Activated CD4-positive, alpha-beta T cell treated with anti-CD3 and anti-CD28 coated beads, Interleukin-2, amount 50 U/mL, for 24 hours (primary cell): ENCODE measurements around the gene ADGRG4.

ENCODE experiments used
- DNase-seq, 2 donors: peaks; one replicate each; pipeline ENCODE4 v3.0.0-alpha.2; 2020; ENCODE audit warnings: low read depth in 1 of 2, low spot score in 1 of 2

The ADGRG4 gene

DNA sequence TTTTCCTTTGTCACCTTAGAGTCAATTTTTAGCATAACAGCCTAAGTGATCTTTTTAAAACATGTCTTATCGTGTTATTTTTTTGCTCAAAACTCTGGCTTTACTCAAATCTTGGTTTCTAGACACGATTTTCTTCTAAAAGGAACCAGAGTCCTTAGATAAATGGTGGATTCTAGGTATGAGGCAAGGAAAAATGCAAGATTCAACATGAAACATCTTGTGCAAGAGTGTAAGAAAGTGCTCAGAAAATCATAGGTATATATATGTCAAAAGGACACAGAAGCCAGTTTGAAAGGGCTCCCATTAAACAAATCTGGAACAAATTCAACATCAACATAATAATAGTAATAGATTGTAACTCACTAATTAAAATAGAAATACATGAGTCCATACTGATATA lies 8.1 kb upstream of the ADGRG4 start:
- no peak for DNase-seq

DNA sequence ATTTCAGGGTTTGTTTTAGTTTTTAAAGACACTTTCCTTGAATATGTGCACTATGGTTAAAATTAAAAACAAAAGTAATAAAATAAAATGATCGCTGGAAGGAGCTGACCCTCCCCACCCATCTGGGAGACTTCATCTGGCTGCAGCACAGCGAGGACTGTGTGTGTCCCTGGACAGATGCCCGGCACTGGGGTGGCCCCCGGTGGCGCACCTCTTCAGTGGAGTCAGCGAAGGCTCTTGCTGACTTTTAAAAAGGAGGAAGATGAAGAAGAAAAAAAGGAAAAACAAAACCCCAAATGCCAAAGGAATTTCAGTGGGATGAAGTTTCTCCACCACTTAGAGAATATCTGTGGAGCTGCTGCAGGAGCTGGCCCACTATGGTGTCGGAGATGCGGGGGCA lies 5.4 kb upstream of the ADGRG4 start:
- no peak for DNase-seq

DNA sequence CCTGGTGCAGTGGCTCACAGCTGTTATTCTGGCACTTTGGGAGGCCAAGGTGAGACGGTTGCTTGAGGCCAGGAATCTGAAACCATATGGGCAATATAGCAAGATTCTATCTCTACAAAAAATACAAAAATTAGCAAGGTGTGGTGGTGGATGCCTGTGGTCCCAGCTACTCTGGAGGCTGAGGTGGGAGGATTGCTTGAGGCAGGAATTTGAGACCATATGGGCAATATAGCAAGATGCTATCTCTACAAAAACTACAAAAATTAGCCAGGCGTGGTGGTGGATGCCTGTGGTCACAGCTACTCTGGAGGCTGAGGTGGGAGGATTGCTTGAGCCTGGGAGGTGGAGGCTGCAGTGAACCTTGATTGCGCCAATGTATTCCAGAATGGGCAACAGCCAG lies 2.3 kb downstream of the ADGRG4 start:
- DNase-seq: no peak

DNA sequence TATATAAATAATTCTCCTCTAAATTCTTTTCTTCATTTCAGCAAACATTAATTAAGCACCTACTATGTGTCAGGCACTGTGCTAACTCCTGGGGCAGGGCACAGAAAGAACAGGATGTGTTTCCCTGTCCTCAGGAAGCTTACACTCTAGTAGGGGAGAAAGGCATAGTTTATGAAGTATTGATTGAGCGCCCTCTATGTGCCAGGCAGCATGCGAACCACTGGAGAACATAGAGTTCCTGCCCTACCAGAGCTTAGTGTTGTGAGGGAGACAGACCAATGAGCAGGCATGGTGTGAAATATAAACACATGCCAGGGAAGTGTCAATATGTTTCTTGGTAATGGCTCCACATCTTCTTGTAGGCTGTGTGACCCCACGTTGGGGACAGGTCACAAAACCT lies 3.7 kb downstream of the ADGRG4 start:
- DNase-seq: no peak

DNA sequence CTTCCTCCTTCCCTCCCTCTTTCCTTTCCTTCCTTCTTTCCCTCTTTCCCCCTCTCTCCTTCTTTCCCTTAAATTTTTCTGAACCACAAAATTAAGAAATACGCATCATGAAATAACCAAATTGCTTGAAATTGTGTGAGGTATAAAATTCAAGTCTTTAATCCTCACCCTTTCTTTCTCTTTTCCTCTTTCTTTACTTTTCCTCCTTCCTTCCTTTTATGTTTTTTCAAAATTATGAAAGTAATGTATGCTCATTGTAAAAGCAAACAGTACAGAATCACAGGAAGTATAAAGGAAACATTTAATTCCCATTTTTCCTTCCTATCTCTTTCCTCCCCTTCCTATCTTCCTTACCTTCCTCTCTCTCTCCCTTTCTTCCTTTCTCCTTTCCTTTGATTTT lies 5.4 kb downstream of the ADGRG4 start:
- no peak for DNase-seq

DNA sequence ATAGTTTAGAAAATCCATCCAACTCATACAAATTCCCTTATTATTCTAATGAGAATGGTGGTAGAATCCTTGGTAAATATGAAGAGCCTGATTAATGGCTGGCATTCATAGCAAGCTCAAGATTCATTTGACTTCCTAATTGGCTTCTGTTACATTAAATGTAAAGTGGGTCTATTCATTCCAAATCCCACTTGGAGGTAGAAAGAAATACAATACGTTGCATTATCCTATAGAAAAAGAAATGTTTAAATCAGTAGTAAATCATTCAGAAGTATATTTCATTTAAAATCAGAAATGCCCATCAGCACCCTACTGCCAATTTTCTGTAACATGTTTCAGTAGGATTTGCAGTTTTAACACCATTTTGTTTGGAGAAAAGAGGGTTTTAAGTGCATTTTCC lies 6.7 kb downstream of the ADGRG4 start:
- DNase-seq: no peak

DNA sequence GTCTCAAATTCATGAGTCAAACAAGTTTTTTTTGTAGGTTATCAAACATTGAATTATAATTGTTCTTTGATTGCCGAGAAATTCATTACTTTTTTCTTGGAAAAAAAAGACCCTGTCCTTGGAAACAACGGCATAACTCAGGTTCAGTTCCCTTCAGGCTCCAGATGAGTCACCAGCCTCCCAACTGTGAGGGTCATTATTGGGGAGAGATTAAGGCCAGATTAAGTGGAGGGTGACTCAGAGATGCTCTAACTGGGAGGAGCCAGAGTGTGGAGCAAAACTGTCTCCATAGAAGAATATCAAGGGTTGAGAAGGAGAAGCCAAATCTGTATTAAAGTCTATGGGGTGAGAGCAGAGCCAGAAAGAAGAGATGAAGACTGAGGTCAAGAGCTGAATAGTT lies 9.6 kb downstream of the ADGRG4 start:
- no peak for DNase-seq

DNA sequence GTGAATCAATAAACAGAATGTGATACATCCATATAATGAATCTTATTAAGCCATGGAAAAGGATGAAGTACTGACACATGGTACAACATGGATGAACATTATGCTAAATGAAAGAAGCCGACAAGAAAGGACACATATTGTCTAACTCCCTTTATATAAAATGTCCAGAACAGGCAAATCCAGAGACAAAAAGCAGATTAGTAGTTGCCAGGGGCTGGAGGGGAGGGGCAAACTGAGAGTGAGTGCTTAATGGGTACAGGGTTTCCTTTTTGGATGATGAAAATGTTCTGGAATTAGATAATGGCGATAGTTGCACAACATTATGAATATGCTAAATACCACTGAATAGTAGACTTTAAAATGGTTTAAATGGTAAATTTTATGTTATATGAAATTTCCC lies 17.4 kb downstream of the ADGRG4 start:
- no peak for DNase-seq

DNA sequence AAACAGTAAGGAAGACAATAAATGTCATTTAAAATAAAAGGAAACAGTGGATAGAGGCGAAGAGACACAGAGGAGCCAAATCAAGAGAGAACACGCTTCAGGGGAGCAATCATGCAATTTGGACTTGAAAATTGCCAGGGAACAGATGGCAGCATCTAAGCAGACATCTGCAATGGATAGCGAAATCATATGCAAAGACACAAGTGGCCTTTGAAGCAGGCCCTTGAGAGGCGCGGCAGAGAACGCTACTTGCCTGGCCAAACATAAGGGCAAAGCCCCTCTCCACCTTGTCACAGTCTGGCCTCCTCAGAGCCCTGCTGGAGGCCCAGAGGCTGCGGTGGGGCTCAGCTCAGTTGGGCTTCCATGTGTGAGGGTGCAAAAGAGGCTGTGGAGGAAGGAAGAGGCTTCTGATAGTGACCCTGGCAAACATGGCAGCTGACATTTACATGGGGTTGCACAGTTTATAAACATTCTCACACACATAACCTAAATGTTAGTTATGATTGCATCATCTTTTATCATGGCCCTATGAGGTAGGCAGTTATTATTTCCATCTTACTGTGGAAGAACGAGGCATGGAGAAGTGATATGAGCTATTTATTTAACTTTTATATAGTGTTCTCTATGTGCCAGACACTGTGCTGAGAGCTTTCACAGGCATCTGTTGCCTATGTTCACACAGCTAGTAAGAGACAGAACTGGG lies 18.3 kb downstream of the ADGRG4 start:
- DNase-seq: no peak

DNA sequence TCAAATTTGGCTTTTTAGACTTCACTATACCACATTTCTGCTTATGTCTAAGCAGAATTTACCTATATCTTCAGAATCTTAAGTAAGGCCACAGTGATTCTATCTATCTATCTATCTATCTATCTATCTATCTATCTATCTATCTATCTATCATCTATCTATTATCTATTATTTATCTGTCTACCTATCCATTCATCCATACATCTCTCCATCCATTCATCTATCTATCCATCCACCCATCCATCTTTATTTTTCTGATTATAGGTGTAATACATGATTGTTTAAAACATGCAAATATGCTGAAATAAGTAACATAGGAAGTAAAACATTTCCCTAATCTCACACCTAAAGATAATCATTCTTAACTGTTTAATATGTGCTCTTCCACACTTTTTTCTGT lies 18.8 kb downstream of the ADGRG4 start:
- no peak for DNase-seq

DNA sequence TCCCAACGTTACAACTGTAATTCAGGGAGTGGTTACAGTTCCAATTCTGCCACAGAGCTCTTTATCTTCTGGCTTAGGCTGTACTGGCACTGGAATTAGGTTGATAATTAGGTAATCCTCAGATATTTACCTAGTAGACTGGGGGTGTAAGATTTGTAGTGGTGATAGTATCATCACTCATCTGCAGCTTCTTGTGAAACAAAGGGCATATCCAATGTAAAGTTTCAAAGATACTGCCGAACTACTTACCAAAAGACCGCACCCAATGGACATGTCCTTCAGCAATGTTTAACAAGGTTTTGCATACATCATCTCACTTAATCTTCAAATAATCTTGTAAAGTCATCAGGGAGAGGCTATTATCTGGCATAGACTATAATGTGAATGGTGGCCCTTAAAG lies 20.8 kb downstream of the ADGRG4 start:
- no peak for DNase-seq

DNA sequence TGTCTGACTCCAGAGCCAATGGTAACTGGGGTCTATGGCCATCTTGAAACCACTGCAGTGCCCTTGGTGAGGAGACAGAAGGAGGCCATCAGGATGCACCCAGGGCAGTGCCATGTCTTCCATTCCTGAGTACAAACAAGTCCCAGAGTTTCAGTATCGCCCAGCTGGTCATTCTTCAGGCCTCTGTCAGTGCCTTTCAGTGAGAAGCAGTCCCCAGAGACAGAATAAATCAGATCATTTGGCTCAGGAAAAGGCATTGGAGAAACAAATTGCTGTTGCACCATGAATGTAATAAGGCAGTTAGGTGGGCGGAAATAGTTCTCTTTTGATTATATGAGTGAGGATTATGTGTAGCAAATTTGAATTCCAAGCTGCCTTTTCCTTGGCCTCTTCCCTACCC lies 21.3 kb downstream of the ADGRG4 start:
- no peak for DNase-seq

DNA sequence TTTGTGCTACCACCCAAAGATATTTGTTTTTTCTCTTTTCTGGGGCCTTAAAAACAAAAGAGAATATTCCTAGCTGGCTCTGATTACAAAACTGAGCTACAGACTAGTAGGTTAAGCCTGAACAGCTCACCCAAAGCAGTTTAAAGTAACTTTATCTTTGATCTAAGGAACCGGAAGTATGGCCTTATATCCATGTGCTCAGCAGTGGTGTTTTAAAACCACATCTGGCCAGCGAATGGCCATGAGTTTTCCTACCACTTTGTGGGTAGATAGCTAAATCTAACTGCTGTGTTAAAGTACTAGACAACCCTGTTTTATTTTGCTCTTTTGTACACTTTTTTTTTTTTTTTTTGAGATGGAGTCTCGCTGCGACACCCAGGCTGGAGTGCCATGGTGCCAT lies 24.6 kb downstream of the ADGRG4 start:
- no peak for DNase-seq

DNA sequence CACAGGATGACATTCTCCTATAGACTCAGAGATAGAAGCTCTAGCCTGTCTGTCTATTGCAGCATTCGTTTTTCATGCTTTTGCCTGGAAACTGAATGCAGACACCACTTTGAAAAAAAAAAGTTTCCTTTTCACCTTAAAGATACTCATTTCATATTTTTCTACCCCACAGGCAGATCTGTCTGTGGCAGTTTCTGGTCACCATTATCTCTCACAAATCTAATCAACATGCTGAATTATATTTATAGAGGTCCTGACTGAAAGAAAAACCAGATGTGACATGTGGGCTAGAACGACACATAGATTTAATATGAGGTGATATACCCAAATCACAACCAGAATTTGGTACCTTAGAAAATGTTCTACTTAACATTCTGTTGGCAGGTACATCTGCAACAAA lies 28.2 kb downstream of the ADGRG4 start:
- DNase-seq: no peak

DNA sequence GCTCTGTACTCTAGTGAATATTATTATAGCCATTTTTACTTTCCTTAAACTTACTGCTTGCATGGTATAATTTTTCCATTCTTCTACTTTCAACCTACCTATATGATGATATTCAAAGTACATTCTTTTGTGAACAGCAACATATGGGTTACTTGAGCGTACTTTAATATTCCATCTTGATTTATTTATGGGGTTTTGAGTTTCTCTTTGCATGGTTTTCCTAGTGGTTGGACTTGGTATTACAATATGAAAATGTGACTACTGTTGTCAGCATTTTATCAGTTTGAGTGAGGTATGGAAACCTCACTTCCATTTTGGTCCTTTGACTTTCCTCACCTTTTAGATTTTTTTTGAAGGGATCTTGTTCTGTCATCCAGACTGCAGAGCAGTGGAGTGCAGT lies 35.9 kb downstream of the ADGRG4 start:
- DNase-seq: no peak

DNA sequence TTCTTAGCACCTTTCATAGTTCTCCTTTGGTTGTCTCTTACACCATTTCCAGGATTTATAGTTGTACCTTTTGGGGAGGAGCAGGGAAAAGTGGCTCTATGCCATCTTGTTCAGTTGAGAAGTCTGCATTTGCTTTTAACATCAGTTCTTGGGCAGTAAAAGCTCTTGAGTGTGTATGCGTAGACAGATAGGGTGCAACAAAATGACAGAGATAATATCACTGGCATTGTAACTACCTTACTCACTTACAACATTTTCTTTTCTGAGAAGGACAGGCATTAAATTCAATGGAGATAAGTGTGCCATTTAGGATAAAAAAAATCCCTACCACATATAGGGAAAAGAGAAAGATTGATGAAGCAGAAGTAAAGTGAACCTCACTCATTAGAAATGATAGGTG lies 38.9 kb downstream of the ADGRG4 start:
- no peak for DNase-seq

DNA sequence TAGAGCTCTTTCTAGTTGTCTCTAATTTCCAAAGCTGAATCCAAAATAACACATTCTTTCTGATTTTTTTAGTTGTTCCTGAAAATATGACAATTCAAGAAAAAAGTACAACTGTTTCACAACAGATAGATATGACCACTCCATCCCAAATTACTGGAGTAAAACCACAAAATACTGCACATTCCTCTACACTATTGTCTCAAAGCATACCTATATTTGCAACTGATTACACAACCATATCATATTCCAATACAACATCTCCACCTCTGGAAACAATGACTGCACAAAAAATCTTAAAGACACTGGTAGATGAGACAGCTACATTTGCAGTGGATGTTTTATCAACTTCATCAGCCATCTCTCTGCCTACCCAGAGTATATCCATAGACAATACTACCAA lies 43.6 kb downstream of the ADGRG4 start:
- DNase-seq: no peak

DNA sequence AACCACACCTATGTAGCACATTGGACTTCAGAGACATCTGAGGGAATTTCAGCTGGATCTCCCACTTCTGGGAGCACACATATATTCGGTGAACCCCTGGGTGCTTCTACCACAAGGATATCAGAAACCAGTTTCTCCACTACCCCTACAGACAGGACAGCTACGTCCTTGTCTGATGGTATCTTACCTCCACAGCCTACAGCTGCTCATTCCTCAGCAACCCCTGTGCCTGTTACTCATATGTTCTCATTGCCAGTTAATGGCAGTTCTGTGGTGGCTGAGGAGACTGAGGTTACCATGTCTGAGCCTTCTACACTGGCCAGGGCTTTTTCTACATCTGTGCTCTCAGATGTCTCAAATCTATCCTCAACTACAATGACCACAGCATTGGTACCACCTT lies 45.7 kb downstream of the ADGRG4 start:
- no peak for DNase-seq

DNA sequence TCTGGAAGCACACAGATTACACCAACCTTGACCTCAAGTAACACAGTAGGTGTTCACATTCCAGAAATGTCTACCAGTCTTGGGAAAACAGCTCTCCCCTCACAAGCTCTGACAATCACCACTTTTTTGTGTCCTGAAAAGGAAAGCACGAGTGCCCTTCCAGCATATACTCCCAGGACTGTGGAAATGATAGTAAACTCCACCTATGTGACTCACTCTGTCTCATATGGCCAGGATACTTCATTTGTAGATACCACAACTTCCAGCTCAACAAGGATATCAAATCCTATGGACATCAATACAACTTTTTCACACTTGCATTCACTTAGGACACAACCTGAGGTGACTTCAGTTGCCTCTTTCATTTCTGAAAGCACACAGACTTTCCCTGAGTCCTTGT lies 46.9 kb downstream of the ADGRG4 start:
- no peak for DNase-seq

DNA sequence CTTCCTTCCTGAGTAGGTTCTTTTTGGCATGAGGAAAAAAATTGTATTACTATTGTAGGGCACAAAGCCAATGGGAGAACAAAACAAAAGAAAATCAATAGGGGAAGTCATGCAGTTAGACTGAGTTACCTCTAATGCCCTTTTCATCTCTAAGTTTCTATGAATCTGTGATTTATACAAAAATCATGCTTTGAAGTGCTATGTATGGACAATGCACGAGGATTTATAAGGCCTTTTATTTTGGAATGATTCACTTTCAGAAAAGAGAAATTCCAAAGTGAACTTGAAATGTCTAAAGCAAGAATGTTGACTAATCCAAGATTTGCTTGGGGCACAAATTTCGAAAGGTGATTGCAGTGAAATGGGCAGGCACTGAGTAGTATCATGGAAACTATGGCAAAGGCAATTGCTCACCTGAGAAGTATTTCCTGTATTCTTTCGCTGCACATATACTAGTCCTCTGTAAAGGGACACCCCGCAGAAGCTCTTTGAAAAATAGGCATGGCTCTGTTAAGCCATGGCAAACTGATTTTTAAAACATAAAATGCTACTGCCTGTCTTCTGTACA lies 52.8 kb downstream of the ADGRG4 start:
- no peak for DNase-seq

DNA sequence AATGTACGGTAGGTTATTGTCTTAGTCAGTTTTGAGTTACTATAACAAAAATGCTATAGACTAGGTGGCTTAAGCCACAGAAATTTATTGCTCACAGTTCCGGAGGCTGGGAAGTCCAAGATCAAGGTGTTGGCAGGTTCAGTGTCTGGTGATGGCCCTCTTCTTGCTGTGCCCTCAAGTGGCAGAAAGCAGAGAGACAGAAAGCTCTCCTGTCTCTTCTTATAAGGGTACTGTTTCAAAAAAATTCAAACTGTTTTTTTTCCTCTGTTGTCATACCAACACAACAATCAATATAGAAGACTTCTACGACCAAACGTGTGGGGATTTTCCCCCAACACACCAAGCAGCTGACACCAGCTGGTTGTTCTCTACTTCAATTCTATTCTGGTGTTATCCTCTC lies 53.4 kb downstream of the ADGRG4 start:
- DNase-seq: no peak

DNA sequence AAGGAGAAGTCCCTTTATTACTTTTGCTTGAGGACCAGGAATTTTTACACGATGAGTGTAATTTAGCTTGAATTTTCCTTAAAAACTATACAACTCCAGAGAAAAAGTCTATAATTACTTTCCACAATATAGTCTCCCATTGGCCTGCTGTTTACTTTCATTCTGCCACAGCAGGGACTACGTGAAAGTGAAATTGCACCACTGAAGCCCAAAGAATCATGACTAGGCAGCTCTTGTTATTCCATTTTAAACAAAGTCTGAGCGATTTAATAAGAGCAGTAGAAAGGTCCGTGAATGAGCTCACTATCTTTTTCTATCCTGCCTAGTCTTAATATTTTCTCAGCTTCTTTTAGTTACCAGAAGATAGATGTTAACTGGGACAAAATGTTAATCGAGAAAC lies 68.6 kb downstream of the ADGRG4 start:
- DNase-seq: no peak

DNA sequence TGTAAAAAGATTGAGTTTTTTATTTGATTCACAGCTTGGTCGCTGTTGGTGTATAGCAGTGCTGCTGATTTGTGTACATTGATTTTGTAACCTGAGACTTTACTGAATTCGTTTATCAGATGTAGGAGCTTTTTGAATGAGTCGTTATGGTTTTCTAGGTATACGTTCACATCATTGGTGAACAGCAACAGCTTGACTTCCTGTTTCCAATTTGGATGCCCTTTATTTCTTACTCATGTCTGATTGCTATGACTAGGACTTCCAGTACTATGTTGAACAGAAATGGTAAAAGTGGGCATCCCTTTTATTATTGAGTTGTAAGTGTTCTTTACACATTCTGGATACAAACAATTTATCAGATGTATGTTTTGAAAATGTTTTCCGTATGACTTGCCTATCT lies 76.0 kb downstream of the ADGRG4 start:
- DNase-seq: no peak
